ENCODE results near the gene WDR6.

DNA sequence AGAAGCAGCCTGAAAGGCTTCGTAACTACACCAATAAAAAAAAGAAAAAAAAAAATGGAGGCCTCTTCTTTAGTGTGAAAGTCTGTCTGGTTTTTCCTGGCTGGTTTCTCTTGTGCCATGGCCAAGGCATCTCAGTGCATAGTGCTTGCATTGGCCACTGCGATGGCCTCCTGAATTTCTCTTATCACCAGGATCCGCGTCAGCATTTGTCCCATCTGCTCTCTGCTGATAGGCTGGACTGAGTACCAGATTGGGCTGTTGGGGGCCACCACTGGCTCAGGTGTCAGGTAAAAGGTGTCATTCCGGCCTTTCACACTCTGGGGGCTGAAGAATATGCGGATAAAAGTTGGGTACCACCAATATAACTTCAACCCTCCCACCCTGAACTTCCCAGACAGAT, 23.1 kb downstream of the WDR6 start:
- TF ChIP-seq GATA3 (IDR thresholded peaks at IDR 0.05; ENCODE audit: low read depth, low read length) (no peak), GATA2 (IDR thresholded peaks at IDR 0.05; ENCODE audit: low read depth, low read length) (no peak)
